ENCODE results near the gene SAAL1.

DNA sequence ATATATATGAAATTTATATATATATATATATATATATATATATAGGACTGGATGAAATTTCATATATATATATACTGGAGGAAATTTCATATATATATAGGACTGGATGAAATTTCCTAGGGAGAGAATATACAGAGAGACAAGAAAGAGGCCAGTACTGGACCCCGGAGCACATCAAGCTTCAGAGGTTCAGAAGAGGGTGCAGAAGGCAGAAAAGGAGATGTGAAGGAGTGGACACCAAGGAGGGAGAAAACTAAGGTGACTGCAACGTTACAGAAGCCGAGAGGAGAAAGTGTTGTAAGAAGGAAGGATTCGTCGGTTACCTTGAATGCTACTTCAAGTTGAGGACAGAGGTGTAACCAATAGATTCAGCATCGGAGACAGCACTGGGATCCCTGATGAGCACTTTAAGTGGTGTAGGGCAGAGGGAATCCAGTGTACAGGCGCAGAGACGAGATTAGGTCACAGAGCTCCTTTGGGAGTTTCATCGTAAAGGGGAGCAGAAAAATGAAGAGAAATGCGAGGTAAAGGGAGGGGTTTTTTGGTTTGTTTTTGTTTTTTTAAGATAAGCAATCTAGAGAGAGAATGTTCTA lies 51.3 kb downstream of the SAAL1 start:
- TF ChIP-seq, protein P1, sequence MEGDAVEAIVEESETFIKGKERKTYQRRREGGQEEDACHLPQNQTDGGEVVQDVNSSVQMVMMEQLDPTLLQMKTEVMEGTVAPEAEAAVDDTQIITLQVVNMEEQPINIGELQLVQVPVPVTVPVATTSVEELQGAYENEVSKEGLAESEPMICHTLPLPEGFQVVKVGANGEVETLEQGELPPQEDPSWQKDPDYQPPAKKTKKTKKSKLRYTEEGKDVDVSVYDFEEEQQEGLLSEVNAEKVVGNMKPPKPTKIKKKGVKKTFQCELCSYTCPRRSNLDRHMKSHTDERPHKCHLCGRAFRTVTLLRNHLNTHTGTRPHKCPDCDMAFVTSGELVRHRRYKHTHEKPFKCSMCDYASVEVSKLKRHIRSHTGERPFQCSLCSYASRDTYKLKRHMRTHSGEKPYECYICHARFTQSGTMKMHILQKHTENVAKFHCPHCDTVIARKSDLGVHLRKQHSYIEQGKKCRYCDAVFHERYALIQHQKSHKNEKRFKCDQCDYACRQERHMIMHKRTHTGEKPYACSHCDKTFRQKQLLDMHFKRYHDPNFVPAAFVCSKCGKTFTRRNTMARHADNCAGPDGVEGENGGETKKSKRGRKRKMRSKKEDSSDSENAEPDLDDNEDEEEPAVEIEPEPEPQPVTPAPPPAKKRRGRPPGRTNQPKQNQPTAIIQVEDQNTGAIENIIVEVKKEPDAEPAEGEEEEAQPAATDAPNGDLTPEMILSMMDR (IDR thresholded peaks at IDR 0.05 in 4 of 5, conservative IDR thresholded peaks at IDR 0.05 in 1 of 5), result no peak
- TF ChIP-seq POLR2A (IDR thresholded peaks at IDR 0.05), result no peak

Data from gastrocnemius medialis (tissue), 4 donors.